SJCRH30 (cell line): ENCODE measurements around the gene TRAPPC2L. TPM values are rescaled to one million over a fixed set of nuclear protein-coding genes. Genes with fewer than 3 reads are reported as not detected.

Experiments
- DNase-seq, 2 experiments: peaks; one replicate each; pipeline ENCODE4 v3.0.0-alpha.2; 2015 to 2020
- H3K27ac ChIP-seq: fragments of 250-450 bp; sonication (Bioruptor Pico); 2 replicates; pipeline ENCODE4 v1.5.1; 2020; ENCODE audit warnings: mild to moderate bottlenecking, moderate library complexity
- H3K27me3 ChIP-seq: fragments of 250-450 bp; sonication (Bioruptor Pico); 2 replicates; pipeline ENCODE4 v1.5.1; 2020; ENCODE audit warnings: mild to moderate bottlenecking, moderate library complexity
- H3K36me3 ChIP-seq: fragments of 250-450 bp; sonication (Bioruptor Pico); 2 replicates; pipeline ENCODE4 v1.5.1; 2020; ENCODE audit warnings: mild to moderate bottlenecking, moderate library complexity
- H3K4me1 ChIP-seq: fragments of 250-450 bp; sonication (Bioruptor Pico); 2 replicates; pipeline ENCODE4 v1.5.1; 2020; ENCODE audit warnings: mild to moderate bottlenecking, moderate library complexity
- H3K4me3 ChIP-seq: fragments of 250-450 bp; sonication (Bioruptor Pico); 2 replicates; pipeline ENCODE4 v1.5.1; 2020; ENCODE audit warnings: mild to moderate bottlenecking, moderate library complexity
- H3K9me3 ChIP-seq: fragments of 250-450 bp; sonication (Bioruptor Pico); replicated peaks from 2 replicates; pipeline ENCODE4 v1.5.1; 2020; ENCODE audit warnings: mild to moderate bottlenecking, moderate library complexity
- total RNA-seq: library from RNA; depleted of rRNA; stranded (reverse); fragments of >200 nt; shearing (Covaris generic); gene quantifications from 2 replicates; pipeline ENCODE4 v1.2.3, GENCODE V29; 2014

Gene TRAPPC2L
- total RNA-seq, 1 experiment from 2014 or later = 34.3 TPM

DNA sequence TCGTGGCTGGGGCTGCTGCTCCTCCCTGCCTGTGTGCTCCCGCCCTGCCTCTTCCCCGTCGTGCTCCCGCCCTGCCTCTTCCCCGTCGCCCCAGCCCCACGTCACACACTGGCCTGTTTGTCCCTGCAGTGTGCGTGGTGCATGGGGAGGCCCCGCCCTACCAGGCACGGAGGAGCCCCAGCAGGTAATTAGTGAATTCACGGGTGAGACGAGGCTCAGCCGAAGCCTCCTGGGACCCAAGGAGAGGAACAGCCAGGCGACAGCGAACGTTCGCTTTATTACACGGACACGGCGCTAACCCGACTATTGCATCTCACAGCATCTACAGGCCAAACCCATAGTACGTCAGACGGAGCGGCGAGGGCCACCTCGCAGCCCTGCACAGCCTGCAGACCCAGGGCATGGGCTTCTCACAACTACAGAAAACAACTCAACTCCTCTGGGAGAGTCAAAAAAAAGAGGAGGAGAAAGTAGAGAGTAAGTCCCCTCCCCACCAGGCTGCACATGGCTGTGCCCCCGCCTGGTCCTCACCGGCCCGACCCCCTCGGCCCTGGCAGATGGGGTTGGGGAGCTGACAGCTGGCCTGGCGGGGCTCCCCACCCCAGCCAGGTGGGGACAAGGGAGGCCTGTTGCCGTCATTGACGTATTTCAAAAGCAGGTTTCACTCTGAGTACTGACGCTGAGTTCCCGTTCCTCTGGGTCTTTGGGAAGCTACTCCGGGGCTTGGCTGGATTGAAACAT is 13.9 kb downstream of the TRAPPC2L start:
- DNase-seq = peak in 1 of 2 experiments; percentile 37
- peak overlapping the region; percentile 12; the same call in 1 of the 2 replicates for H3K4me3 ChIP-seq
- H3K27me3 ChIP-seq = peaks cover 32% of the 10 kb centered on the region
- no peaks in the 10 kb centered on the region for H3K36me3 ChIP-seq
- peaks cover 15% of the 10 kb centered on the region for H3K4me1 ChIP-seq
- H3K27ac ChIP-seq = no peak overlapping the region
- no peaks in the 10 kb centered on the region for H3K9me3 ChIP-seq

DNA sequence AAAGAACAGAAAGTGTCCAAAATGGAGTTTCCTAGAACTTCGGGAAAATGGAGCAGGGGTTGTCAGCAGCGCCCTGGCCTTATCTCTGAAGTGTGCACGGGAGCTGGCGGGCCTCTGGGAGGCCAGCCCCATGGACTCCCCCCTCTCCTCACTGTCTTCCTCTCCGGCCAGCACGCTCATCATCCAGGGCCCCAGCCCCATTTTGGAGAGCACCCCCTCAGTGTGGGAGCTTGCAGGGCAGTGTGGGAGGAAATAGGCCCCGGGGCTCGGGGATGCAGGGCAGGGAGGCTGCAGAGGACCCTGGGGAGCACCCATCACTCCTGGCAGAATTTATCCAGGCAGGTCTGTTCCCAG is 14.4 kb downstream of the TRAPPC2L start:
- Histone ChIP-seq H3K36me3 (no peaks in the 10 kb centered on the region), H3K27me3 (peaks cover 32% of the 10 kb centered on the region), H3K4me1 (peaks cover 9% of the 10 kb centered on the region), H3K27ac (no peak overlapping the region), H3K9me3 (no peaks in the 10 kb centered on the region), H3K4me3 (no peak overlapping the region)
- no peak for DNase-seq

DNA sequence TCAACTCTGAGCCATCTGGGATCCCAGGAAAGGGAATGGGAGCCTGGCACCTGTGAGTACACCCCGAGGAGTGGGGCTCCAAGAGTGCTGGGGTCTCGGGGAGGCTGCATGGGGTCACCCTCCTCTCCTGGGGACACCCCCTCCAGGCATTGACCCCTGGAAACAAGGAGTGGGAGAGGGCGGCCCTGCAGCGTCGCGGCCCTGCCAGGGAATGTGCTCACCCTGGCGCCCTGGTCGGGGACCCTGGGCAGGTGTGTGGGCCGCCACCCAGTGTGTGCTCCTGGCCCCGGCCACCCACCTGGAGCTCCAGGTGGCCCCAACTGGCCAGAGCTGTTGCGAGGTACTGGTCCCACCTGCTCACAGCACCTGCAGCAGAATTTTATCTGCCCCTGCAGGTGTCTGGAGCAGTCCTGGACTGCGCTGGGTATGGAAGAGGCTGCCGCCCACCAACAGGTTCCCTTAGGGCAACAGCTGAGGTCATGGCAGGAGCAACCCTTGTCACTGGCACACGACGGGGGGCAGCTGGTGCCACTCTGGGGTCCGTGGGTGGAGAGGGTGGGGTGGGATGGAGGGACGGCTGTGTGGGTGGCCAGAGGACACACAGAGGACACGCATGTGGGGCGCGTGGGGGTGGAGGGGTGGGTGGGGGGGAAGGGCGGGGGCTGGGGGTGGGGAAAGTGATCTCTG is 14.9 kb downstream of the TRAPPC2L start:
- Histone ChIP-seq H3K4me1 (peaks cover 4% of the 10 kb centered on the region; the same call in 1 of the 2 replicates), H3K27ac (no peak overlapping the region), H3K4me3 (no peak overlapping the region), H3K36me3 (no peaks in the 10 kb centered on the region), H3K27me3 (peaks cover 32% of the 10 kb centered on the region), H3K9me3 (no peaks in the 10 kb centered on the region)
- no peak for DNase-seq

DNA sequence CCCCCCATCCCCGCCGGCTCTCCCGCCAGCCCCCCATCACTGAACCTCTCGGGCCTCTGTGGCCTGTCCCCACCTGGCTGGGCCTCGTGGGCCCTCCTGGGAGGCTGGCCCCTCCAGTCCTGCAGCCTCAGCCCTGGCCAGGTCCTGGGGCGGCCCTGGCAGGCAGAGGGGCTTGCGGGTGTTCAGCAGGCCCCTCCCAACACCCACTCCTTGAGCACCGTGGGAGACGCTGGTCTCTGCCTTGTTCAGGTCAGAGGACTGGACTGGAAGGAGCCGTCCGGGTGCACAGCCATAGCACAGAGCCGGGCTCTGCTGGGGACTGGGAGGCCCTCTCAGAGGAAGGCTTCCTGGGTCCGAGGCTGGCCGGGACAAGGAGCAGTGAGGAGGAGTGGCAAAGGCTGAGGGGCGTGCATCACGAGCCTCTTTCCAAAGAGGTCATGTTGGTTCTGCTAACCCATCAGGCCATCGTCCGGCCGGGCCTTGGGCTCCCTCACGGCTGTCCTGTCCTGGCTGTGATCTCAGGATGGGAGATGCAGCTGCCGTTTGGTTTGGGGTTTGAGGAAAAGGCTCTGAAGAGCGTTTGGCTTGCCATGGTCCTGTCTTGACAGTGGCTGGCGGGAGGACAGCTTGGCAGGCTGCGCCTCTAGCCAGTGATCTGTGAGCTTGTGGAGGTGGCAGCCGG is 15.9 kb downstream of the TRAPPC2L start:
- no peak overlapping the region for H3K27ac ChIP-seq
- peak in 1 of 2 experiments; percentile 34 for DNase-seq
- H3K4me3 ChIP-seq = no peak overlapping the region
- no peaks in the 10 kb centered on the region for H3K36me3 ChIP-seq
- H3K4me1 ChIP-seq = peaks cover 4% of the 10 kb centered on the region; the same call in 1 of the 2 replicates
- peaks cover 27% of the 10 kb centered on the region for H3K27me3 ChIP-seq
- no peaks in the 10 kb centered on the region for H3K9me3 ChIP-seq

DNA sequence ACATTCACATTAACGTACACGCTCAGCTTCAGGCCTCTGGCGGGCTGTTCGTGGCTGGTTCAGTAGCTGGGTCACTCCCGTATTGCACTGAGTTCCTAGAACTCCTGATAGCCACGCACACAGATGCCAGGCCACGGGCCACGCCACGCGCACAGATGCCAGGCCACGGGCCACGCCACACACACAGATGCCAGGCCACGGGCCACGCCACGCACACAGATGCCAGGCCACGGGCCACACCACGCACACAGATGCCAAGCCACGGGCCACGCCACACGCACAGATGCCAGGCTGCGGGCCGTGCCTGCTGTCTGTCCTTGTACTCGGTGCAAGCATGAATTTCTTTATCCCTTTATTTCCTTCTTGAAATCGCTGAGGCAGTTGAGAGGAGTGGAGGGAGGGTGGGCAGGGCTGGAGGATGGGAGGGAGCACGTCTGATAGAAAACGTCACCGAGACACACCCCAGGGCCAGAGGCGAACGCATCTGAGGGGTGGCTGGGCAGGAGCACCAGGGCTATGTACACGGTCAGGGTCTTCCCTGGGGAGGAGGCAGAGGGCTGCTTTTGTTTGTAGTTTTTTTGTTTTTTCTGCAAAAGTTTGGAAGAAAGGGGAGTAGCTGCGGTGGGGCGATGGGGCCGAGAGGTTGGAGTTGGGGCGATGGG is 18.1 kb downstream of the TRAPPC2L start:
- H3K4me1 ChIP-seq = peaks cover 4% of the 10 kb centered on the region; the same call in 1 of the 2 replicates
- no peak overlapping the region for H3K27ac ChIP-seq
- no peaks in the 10 kb centered on the region for H3K36me3 ChIP-seq
- H3K9me3 ChIP-seq = no peaks in the 10 kb centered on the region
- DNase-seq = no peak
- H3K27me3 ChIP-seq = peaks cover 12% of the 10 kb centered on the region
- no peak overlapping the region for H3K4me3 ChIP-seq

DNA sequence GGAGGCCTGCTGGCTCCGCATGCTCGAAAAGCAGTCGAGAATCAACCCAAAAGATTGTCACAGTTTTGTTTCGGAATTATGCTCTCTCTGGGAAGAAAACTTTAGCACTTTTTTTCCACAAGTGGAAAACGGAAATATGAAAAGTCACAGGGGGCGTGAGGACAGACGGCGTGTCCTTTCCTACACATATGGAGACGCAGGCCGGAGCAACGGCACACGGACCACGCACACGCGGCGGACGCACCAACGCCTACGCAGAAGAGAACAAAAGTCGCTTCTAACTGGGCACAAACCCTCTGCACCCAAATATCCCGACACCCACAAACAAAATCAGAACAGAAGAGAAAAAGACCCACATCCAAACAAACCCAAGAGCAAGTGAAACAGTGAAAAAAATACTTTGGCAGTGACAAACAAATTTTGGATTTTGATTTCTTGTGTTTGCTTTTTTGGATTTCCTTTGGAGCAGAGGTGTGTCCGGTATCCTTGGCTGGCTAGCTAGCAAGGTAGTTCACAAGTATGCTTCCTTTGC is 18.8 kb downstream of the TRAPPC2L start:
- Histone ChIP-seq H3K27ac (no peak overlapping the region), H3K9me3 (no peaks in the 10 kb centered on the region), H3K4me1 (no peaks in the 10 kb centered on the region; the same call in 1 of the 2 replicates), H3K36me3 (no peaks in the 10 kb centered on the region), H3K27me3 (peaks cover 6% of the 10 kb centered on the region), H3K4me3 (no peak overlapping the region)
- DNase-seq = no peak

DNA sequence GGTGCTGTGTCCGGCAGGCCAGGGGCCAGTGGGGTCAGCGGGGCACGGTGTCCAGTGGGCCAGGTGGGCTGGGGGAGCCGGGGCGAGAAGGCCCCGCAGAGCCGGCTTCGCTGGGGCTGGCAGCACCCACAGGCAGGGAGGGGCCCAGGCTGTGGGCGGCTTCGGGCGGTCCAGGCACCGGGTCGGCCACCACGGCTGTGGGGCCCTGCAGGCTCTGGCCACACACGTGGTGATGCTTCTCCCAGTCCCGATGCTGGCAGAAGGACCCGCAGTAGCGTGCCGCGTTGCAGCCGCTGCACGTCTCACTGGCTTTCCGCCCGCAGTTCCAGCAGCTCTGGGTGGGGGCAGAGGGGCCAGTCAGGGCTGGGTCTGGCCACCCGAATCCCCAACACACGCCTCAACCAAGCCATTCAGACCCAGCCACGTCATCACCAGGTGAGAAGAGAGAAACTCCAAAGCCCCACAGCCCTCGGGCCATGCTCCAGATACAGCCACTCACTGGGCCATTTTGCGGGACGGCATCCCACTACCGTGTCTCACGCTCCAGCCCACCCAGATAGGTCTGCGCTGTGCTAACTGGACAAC is 20.1 kb downstream of the TRAPPC2L start:
- H3K9me3 ChIP-seq = no peaks in the 10 kb centered on the region
- no peaks in the 10 kb centered on the region for H3K4me1 ChIP-seq
- H3K27ac ChIP-seq = no peak overlapping the region
- no peaks in the 10 kb centered on the region for H3K36me3 ChIP-seq
- no peak for DNase-seq
- no peak overlapping the region for H3K4me3 ChIP-seq
- H3K27me3 ChIP-seq = no peaks in the 10 kb centered on the region

DNA sequence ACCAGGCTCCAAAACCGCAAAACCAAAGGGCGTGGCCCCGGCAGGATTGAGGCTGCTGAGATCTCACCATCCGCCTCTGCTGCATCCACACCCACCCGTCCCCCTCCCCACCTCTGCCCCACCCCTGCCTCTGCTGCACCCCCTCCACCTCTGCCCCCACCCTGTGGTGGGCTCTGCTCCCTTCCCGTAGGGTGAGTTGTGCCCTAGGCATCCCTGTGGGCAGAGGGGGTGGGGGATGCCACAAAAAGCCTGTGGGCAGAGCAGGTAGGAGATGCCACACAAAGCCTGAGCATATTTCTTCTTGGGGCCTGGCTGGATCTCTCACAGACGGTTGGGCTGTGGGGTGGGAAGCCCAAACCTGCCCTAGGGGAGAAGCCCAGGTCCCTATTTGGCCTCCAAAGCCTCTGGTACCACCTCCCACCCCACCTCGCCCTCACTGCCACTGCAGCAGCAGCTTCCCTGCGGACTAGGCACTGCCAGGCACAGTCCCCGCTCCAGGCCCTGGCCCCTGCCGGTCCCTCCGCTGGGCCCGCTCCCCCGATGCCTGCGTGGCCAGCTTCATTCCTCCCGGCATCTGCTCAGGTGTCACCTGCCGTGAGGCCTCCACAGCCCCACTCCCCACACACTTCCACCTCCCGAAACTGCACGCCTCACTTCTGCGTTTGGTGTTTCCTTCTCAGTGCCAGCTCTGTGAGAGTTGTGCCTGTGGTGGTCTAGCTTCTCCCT is 20.8 kb downstream of the TRAPPC2L start:
- no peaks in the 10 kb centered on the region for H3K9me3 ChIP-seq
- no peaks in the 10 kb centered on the region for H3K4me1 ChIP-seq
- H3K27me3 ChIP-seq = no peaks in the 10 kb centered on the region
- no peak for DNase-seq
- no peaks in the 10 kb centered on the region for H3K36me3 ChIP-seq
- no peak overlapping the region for H3K27ac ChIP-seq
- H3K4me3 ChIP-seq = no peak overlapping the region

DNA sequence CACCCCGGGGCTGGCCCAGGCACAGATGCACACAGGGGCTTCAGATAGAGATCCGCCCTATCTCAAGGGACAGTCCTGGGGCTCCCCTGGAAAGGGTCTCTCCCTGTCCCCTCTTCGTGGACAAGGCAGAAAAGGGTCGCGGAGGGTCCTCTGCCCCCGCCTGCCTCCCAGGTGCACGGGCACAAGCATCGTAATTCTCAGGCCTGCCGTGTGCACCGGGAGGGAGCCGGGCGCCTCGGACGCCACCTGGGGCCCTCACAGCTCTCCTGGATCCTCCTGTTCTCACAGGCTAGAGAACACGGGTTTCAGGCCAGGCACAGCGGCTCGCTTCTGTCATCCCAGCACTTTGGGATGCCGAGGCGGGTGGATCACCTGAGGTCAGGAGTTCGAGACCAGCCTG is 21.4 kb downstream of the TRAPPC2L start:
- no peak overlapping the region for H3K27ac ChIP-seq
- no peak overlapping the region for H3K4me3 ChIP-seq
- H3K36me3 ChIP-seq = no peaks in the 10 kb centered on the region
- DNase-seq = no peak
- no peaks in the 10 kb centered on the region for H3K9me3 ChIP-seq
- H3K4me1 ChIP-seq = no peaks in the 10 kb centered on the region
- H3K27me3 ChIP-seq = no peaks in the 10 kb centered on the region

DNA sequence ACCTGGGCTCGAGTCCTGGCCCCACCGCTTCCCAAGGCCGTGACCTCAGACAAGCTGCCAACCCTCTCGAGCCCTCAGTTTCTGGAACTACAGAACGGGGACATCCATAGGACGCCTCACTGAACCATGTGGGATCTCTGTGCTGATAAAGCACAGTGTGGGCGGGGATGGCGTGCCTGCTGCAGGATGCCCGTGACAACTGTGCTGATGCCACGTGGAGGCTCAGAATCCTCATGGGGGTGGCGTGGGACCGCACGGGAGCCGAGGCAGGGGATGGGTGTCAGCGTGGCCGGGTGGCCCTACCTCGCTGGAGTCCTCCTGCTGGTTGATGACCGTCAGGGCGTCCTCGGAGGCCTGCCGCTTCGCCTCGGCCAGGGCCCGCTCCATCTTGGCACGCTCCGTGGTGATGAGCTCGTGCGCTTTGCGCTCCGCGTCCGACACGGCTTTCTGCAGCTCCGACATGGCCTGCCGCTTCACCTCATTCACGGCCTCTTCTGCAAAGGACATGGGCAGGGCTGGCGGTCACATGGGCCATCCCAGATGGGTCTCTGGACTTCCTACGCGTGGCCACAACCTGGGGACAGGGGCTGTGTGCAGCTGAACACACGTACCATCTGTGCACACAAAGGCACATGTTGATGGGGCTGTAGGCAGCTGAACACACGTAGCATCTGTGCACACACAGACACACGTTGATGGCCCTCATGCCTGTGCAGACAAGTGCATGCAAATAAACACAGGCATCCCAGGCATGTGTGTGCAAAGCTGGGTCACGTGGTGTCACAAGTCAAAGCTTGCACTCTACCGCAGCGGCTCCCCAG is 22.2 kb downstream of the TRAPPC2L start:
- DNase-seq = no peak
- no peaks in the 10 kb centered on the region for H3K9me3 ChIP-seq
- no peak overlapping the region for H3K27ac ChIP-seq
- H3K36me3 ChIP-seq = no peaks in the 10 kb centered on the region
- no peaks in the 10 kb centered on the region for H3K27me3 ChIP-seq
- H3K4me3 ChIP-seq = no peak overlapping the region
- no peaks in the 10 kb centered on the region for H3K4me1 ChIP-seq

DNA sequence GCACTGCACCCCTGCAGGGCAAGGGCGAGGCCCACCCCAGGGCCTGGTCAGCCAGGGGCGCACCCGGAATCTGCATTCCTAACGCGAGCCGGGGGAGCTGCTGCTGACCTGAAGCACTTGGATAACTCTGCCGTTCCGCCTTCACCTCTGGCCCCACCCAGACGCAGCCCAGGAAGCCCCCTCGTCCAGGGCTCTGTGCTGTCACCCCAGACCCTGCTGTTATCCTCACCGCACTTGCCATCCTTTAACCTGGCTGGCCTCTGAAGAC is 22.8 kb downstream of the TRAPPC2L start:
- no peak for DNase-seq
- no peaks in the 10 kb centered on the region for H3K27me3 ChIP-seq
- no peaks in the 10 kb centered on the region for H3K4me1 ChIP-seq
- no peaks in the 10 kb centered on the region for H3K36me3 ChIP-seq
- H3K27ac ChIP-seq = no peak overlapping the region
- H3K9me3 ChIP-seq = no peaks in the 10 kb centered on the region
- H3K4me3 ChIP-seq = no peak overlapping the region

DNA sequence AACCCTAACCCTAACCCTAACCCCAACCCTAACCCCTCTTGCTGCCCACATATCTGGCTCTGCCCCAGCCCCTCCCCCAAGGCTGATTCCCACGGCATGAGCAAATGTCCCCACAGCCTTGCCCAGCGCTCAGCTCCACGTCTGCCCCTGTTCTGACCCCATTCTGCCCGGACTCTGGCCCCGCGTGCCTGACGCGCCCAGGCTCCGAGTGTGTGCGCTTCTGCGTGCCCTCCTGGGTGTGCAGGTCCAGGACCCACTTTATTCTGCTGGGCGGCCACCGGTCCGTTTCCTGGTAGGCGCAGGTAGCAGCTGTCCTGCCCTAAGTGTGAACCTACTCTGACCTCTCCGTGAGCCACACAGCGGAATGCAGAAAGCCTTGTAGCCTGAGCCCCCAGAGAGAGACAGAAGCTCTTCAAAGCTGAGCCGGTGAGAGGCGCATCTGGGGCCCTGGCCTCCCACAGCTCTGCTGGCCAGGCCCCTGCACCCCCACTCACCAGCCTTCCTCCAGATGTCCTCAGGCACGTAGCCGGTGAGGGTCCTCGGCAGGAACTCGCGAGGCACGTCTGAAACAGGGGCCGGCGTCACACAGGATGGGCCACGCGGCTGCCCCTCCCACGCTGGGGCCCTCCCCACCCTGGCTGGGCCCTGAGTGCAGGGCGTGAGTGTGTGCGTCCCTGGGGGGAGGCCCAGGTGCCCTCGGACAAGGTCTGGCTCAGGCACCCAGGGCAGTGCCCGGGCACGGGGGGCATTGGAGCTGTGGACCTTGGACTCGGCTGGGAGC is 23.5 kb downstream of the TRAPPC2L start:
- no peak for DNase-seq
- Histone ChIP-seq H3K4me3 (no peak overlapping the region), H3K36me3 (no peaks in the 10 kb centered on the region), H3K4me1 (no peaks in the 10 kb centered on the region), H3K27me3 (no peaks in the 10 kb centered on the region), H3K27ac (no peak overlapping the region), H3K9me3 (no peaks in the 10 kb centered on the region)
